H1 (cell line): ENCODE measurements around the gene PDF. TPM values are rescaled to one million over a fixed set of nuclear protein-coding genes. Genes with fewer than 3 reads are reported as not detected.

Experiments used
- CTCF ChIA-PET: fragments of 300-600 bp; sonication (Branson Sonifier 250); formaldehyde crosslinking; loops from one replicate; lab custom pipeline; 2021; ENCODE audit not compliant: partially characterized antibody; lab: Charles Lee
- POLR2A ChIA-PET: fragments of 300-600 bp; sonication (Branson Sonifier 250); formaldehyde crosslinking; loops from one replicate; lab custom pipeline; 2021; ENCODE audit warnings: inconsistent platforms; ENCODE audit not compliant: partially characterized antibody; lab: Charles Lee
- DNase-seq, 2 experiments: peaks; one replicate each; pipeline versions ENCODE4 v3.0.0 to v3.0.0-alpha.2; 2010 to 2022; ENCODE audit warnings: low spot score in 2 of 2, low read depth in 1 of 2, mixed read lengths in 1 of 2
- FAIRE-seq: peaks from 2 replicates; lab custom pipeline; 2011; peaks lifted over from hg19 to GRCh38; lab: Jason Lieb, UNC
- H2AFZ ChIP-seq: 2 replicates; pipeline ENCODE4 v1.8.1; 2012; ENCODE audit warnings: low read length, inconsistent platforms
- H2AK5ac ChIP-seq: 2 replicates; pipeline ENCODE4 v1.6.1; 2013; ENCODE audit warnings: low read depth, low read length
- H2BK120ac ChIP-seq: replicated peaks from 2 replicates; pipeline ENCODE3; 2013; ENCODE audit warnings: low read depth, low read length, inconsistent platforms
- H2BK12ac ChIP-seq: 2 replicates; pipeline ENCODE4 v1.6.1; 2013; ENCODE audit warnings: low read depth, low read length
- H2BK15ac ChIP-seq: 2 replicates; pipeline ENCODE4 v1.6.1; 2013; ENCODE audit warnings: low read length
- H2BK20ac ChIP-seq: 2 replicates; pipeline ENCODE4 v1.6.1; 2013; ENCODE audit warnings: low read length
- H2BK5ac ChIP-seq: 2 replicates; pipeline ENCODE4 v1.6.1; 2013; ENCODE audit warnings: low read depth, low read length
- H3K14ac ChIP-seq: 2 replicates; pipeline ENCODE4 v1.6.1; 2013; ENCODE audit warnings: inconsistent platforms; ENCODE audit not compliant: insufficient read length
- H3K18ac ChIP-seq: 2 replicates; pipeline ENCODE4 v1.6.1; 2013; ENCODE audit warnings: low read length; ENCODE audit errors: extremely low read depth
- H3K23ac ChIP-seq: 2 replicates; pipeline ENCODE4 v1.6.1; 2013; ENCODE audit warnings: inconsistent platforms; ENCODE audit not compliant: insufficient read length
- H3K23me2 ChIP-seq: 2 replicates; pipeline ENCODE4 v1.6.1; 2013; ENCODE audit warnings: low read depth, low read length
- H3K27ac ChIP-seq: 2 replicates; pipeline ENCODE4 v1.6.1; 2011; ENCODE audit warnings: low read depth, low read length, inconsistent platforms
- H3K27me3 ChIP-seq, 4 experiments: replicated peaks in 1 of 4; 1 replicate in 1 of 4; 2 replicates in 3 of 4; pipeline versions ENCODE4 v1.6.1 to v1.8.1; 2011 to 2013; ENCODE audit warnings: low read length in 3 of 4, mild to moderate bottlenecking in 3 of 4, inconsistent platforms in 2 of 4, mixed read lengths in 2 of 4, moderate library complexity in 1 of 4; ENCODE audit not compliant: control insufficient read depth in 3 of 4, insufficient read depth in 3 of 4; ENCODE audit errors: extremely low read depth in 1 of 4
- H3K36me3 ChIP-seq, 4 experiments: 2 replicates each; pipeline versions ENCODE4 v1.6.1 to v1.8.1; 2011 to 2013; ENCODE audit warnings: mild to moderate bottlenecking in 4 of 4, low read length in 3 of 4, moderate library complexity in 2 of 4, control low read depth in 1 of 4, inconsistent platforms in 1 of 4; ENCODE audit not compliant: insufficient read depth in 4 of 4, control insufficient read depth in 2 of 4
- H3K4ac ChIP-seq: replicated peaks from 2 replicates; pipeline ENCODE3; 2013; ENCODE audit warnings: low read length, low read depth, mixed read lengths, inconsistent platforms; ENCODE audit not compliant: insufficient read length
- H3K4me1 ChIP-seq, 4 experiments: replicated peaks in 1 of 4; 1 replicate in 1 of 4; 2 replicates in 3 of 4; pipeline versions ENCODE4 v1.6.1 to v1.8.1; 2011 to 2013; ENCODE audit warnings: low read length in 3 of 4, inconsistent platforms in 2 of 4, mixed read lengths in 1 of 4; ENCODE audit not compliant: insufficient read depth in 4 of 4, control insufficient read depth in 3 of 4
- H3K4me2 ChIP-seq, 2 experiments: 2 replicates each; pipeline versions ENCODE4 v1.6.1 to v1.8.1; 2011 to 2013; ENCODE audit warnings: low read depth in 2 of 2, low read length in 2 of 2, control low read depth in 1 of 2, inconsistent platforms in 1 of 2, mild to moderate bottlenecking in 1 of 2; ENCODE audit not compliant: insufficient read depth in 1 of 2
- H3K4me3 ChIP-seq, 4 experiments: fragments of 200-600, 300-600 bp in 1 of 4; sonication (generic), shearing (Covaris generic), sonication (Bioruptor Twin) in 1 of 4; 2 replicates each; pipeline versions ENCODE4 v1.5.1 to v1.8.1; 2011 to 2016; ENCODE audit warnings: low read length in 4 of 4, low read depth in 3 of 4, control low read depth in 2 of 4, inconsistent platforms in 2 of 4, mild to moderate bottlenecking in 2 of 4, mixed read lengths in 1 of 4, moderate library complexity in 1 of 4; ENCODE audit not compliant: insufficient read depth in 2 of 4; ENCODE audit errors: extremely low read depth in 1 of 4
- H3K56ac ChIP-seq: replicated peaks from 2 replicates; pipeline ENCODE3; 2013; ENCODE audit warnings: low read depth, mild to moderate bottlenecking, mixed read lengths, low read length, inconsistent platforms; ENCODE audit not compliant: insufficient read length
- H3K79me1 ChIP-seq: 2 replicates; pipeline ENCODE4 v1.6.1; 2013; ENCODE audit warnings: low read depth, low read length, control low read depth
- H3K79me2 ChIP-seq, 2 experiments: 2 replicates each; pipeline versions ENCODE4 v1.6.1 to v1.8.1; 2012 to 2013; ENCODE audit warnings: low read length in 2 of 2, mild to moderate bottlenecking in 2 of 2, inconsistent platforms in 1 of 2; ENCODE audit not compliant: insufficient read depth in 2 of 2, control insufficient read depth in 1 of 2
- H3K9ac ChIP-seq, 4 experiments: replicated peaks in 1 of 4; 1 replicate in 1 of 4; 2 replicates in 3 of 4; pipeline versions ENCODE4 v1.6.1 to v1.8.1; 2011 to 2013; ENCODE audit warnings: low read depth in 3 of 4, low read length in 3 of 4, control low read depth in 2 of 4, mild to moderate bottlenecking in 2 of 4, moderate library complexity in 2 of 4, inconsistent platforms in 1 of 4; ENCODE audit errors: extremely low read depth in 1 of 4
- H3K9me3 ChIP-seq, 2 experiments: 2 replicates each; pipeline versions ENCODE4 v1.6.1 to v1.8.1; 2012 to 2013; ENCODE audit warnings: mild to moderate bottlenecking in 2 of 2, moderate library complexity in 2 of 2, control low read depth in 1 of 2, inconsistent platforms in 1 of 2, low read depth in 1 of 2, low read length in 1 of 2, mixed read lengths in 1 of 2; ENCODE audit not compliant: insufficient read depth in 2 of 2
- H4K20me1 ChIP-seq, 2 experiments: replicated peaks in 1 of 2; 2 replicates each; pipeline versions ENCODE3 to v1.8.1; 2011 to 2013; ENCODE audit warnings: inconsistent platforms in 2 of 2, low read length in 2 of 2, mild to moderate bottlenecking in 1 of 2; ENCODE audit not compliant: insufficient read depth in 2 of 2, control insufficient read depth in 1 of 2
- H4K5ac ChIP-seq: 2 replicates; pipeline ENCODE4 v1.6.1; 2013; ENCODE audit warnings: low read length, low read depth, mixed read lengths, inconsistent platforms; ENCODE audit not compliant: insufficient read length
- H4K8ac ChIP-seq: 2 replicates; pipeline ENCODE4 v1.8.0; 2013; ENCODE audit warnings: mild to moderate bottlenecking, moderate library complexity, low read length, inconsistent platforms; ENCODE audit not compliant: insufficient read depth; ENCODE audit errors: extremely low read depth
- H4K91ac ChIP-seq: replicated peaks from 2 replicates; pipeline ENCODE3; 2013; ENCODE audit warnings: low read length, mixed read lengths, inconsistent platforms; ENCODE audit not compliant: insufficient read length
- ASH2L ChIP-seq: fragments of 200-600, 300-600 bp; sonication (generic); IDR thresholded peaks from one replicate; pipeline ENCODE4 v1.7.1; 2017; ENCODE audit warnings: low read length
- CEBPB ChIP-seq: IDR thresholded peaks from 2 replicates; pipeline ENCODE4 v1.6.1; 2012; ENCODE audit warnings: low read depth, low read length
- CTBP2 ChIP-seq: IDR thresholded peaks from 2 replicates; pipeline ENCODE4 v1.7.0; 2011; ENCODE audit warnings: borderline replicate concordance, mild to moderate bottlenecking, moderate library complexity, mixed read lengths, low read length; ENCODE audit not compliant: insufficient read depth, insufficient read length
- EGR1 ChIP-seq: IDR thresholded peaks from 2 replicates; pipeline ENCODE4 v1.6.1; 2011; ENCODE audit warnings: low read depth, low read length, borderline replicate concordance
- KDM5A ChIP-seq: fragments of 200-600 bp; IDR thresholded peaks from 2 replicates; pipeline ENCODE4 v1.7.1; 2012; ENCODE audit warnings: mild to moderate bottlenecking, low read length, inconsistent platforms, mixed read lengths
- MAFK ChIP-seq: IDR thresholded peaks from 2 replicates; pipeline ENCODE4 v1.6.1; 2012; ENCODE audit warnings: low read depth, mild to moderate bottlenecking, improper control_type of control experiment, low read length
- NANOG ChIP-seq: IDR thresholded peaks from 2 replicates; pipeline ENCODE4 v1.6.1; 2011; ENCODE audit warnings: low read length, low read depth, mild to moderate bottlenecking, inconsistent platforms; ENCODE audit not compliant: insufficient read depth, poor library complexity, severe bottlenecking
- NRF1 ChIP-seq: IDR thresholded peaks from 2 replicates; pipeline ENCODE4 v1.6.1; 2011; ENCODE audit warnings: mild to moderate bottlenecking, low read depth, low read length, improper control_type of control experiment
- POLR2A ChIP-seq, 2 experiments: IDR thresholded peaks; 1 replicate in 1 of 2; 2 replicates in 1 of 2; pipeline ENCODE4 v1.6.1; 2011; ENCODE audit warnings: low read depth in 2 of 2, low read length in 2 of 2, mild to moderate bottlenecking in 2 of 2; ENCODE audit errors: control extremely low read depth in 1 of 2
- SP1 ChIP-seq: IDR thresholded peaks from 2 replicates; pipeline ENCODE4 v1.6.1; 2011; ENCODE audit warnings: low read depth, low read length
- TBP ChIP-seq: IDR thresholded peaks from 2 replicates; pipeline ENCODE4 v1.6.1; 2011; ENCODE audit warnings: low read depth, low read length, improper control_type of control experiment
- WGBS, 2 experiments: shearing (Covaris generic) in 1 of 2; methylation state at CpG; one replicate each; pipeline versions ENCODE4 v1.1.6 to v1.1.7; 2013 to 2015; ENCODE audit warnings: low lambda C conversion rate in 2 of 2, mixed read lengths in 2 of 2, inconsistent platforms in 1 of 2, low coverage in 1 of 2, missing lambda C conversion rate in 1 of 2; ENCODE audit not compliant: insufficient replicate concordance in 2 of 2, insufficient coverage in 1 of 2, insufficient read length in 1 of 2; ENCODE audit errors: extremely low coverage in 1 of 2, missing lambda C conversion rate in 1 of 2; 5-methylcytosine and 5-hydroxymethylcytosine counted together
- polyA plus RNA-seq, 7 experiments: library from polyadenylated mRNA; depleted of rRNA in 3 of 7; stranded (reverse) in 5 of 7; unstranded in 2 of 7; fragments of >200 nt in 5 of 7; fragments of 200-250 nt in 2 of 7; gene quantifications; 1 replicate in 5 of 7; 2 replicates in 1 of 7; 4 replicates in 1 of 7; pipeline versions ENCODE4 v1.2.1 to v1.2.3, GENCODE V29; 2011 to 2013; ENCODE audit warnings: missing spikeins in 2 of 7, mixed read lengths in 2 of 7
- total RNA-seq: library from RNA; stranded (reverse); fragmentation: NEBNext Ultra II Directional; extraction: Animal tissue kit (Norgen Biotek cat#: 25700); gene quantifications from 2 replicates; pipeline ENCODE4 v1.2.1, GENCODE V29; 2021
- TF ChIP-seq, protein P1 (sequence below): IDR thresholded peaks from 2 replicates; pipeline ENCODE4 v1.6.1; 2012; ENCODE audit warnings: inconsistent platforms

PDF gene
- total and polyA plus RNA-seq, 2 of the 8 experiments (the other 6 are each of a cell fraction or from before 2014, with no cell fraction given) = 17.7 to 23.9 TPM

DNA sequence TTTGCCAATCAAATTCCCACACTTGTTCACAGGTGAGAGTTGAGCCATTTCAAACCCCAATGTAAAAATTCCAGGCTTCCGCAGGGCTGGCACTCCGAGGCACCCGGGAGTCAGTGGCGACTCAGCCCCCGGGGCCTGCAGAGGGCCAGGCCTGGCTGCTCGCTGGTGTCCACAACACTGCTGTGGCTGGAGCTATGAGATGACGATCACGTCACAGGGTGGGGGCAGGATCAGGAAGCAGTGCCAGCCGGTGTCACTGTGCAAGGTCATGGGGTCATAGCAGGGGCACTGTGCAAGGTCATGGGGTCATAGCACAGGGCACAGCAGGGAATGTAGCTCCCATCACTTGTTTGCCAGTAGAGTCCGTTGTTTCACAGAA, 11.5 kb downstream of the PDF start:
- Histone ChIP-seq H3K23ac (no peak overlapping the region), H3K4me2 (no peak overlapping the region), H3K18ac (no peak overlapping the region), H3K79me2 (peaks cover 0 to 13% of the 10 kb centered on the region in 2 experiments; a peak in 1 of 4 replicates), H3K56ac (no peak overlapping the region), H3K9me3 (no peaks in the 10 kb centered on the region), H3K14ac (no peak overlapping the region), H3K4me1 (no peaks in the 10 kb centered on the region), H3K27ac (no peak overlapping the region), H3K4ac (no peak overlapping the region), H4K5ac (no peak overlapping the region), H3K79me1 (no peaks in the 10 kb centered on the region; the same call in 1 of the 2 replicates), H3K36me3 (peaks cover 26 to 63% (median 50%) of the 10 kb centered on the region in 4 experiments), H3K9ac (no peak overlapping the region), H4K91ac (no peak overlapping the region), H2AK5ac (no peak overlapping the region), H3K4me3 (no peak overlapping the region), H3K23me2 (no peaks in the 10 kb centered on the region; the same call in 1 of the 2 replicates), H3K27me3 (no peaks in the 10 kb centered on the region), H4K8ac (peak overlapping the region; percentile 71; the same call in 1 of the 2 replicates), H2BK120ac (no peak overlapping the region), H2BK5ac (no peak overlapping the region), H2BK15ac (no peak overlapping the region), H2BK20ac (no peak overlapping the region), H2BK12ac (no peak overlapping the region), H4K20me1 (peaks cover 2 to 23% of the 10 kb centered on the region in 2 experiments), H2AFZ (no peak overlapping the region)
- CTCF ChIA-PET = no interaction called here
- FAIRE-seq (no peak), DNase-seq (no peak)
- POLR2A ChIA-PET = interaction anchor here (1.1 to 24.8 kb wide), 3 partner anchors 18 to 95 kb away, joined by 3 to 497 read pairs (median 3); partner anchors contain the start of genes COG8, NIP7, PDF and TMED6
- 96% methylated on average over 10 of the region's 10 CpGs; no CpG with 5 or more reads in 1 of the 2 experiments for WGBS, 2 experiments
- no peak for TF ChIP-seq ASH2L
- no peak for TF ChIP-seq NRF1
- TF ChIP-seq NANOG = no peak
- TF ChIP-seq, protein P1, sequence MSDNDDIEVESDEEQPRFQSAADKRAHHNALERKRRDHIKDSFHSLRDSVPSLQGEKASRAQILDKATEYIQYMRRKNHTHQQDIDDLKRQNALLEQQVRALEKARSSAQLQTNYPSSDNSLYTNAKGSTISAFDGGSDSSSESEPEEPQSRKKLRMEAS = no peak
- TF ChIP-seq TBP = no peak
- TF ChIP-seq SP1 = no peak
- TF ChIP-seq POLR2A (IDR thresholded peaks at IDR 0.05; ENCODE audit: control extremely low read depth in 1 of 2, low read depth in 2 of 2, low read length in 2 of 2) = no peak
- no peak for TF ChIP-seq CEBPB
- TF ChIP-seq KDM5A = no peak
- TF ChIP-seq EGR1 = no peak
- TF ChIP-seq MAFK = no peak
- no peak for TF ChIP-seq CTBP2
